GM21515 (cell line): ENCODE data around the gene SHISAL1.

Experiments used
- ATAC-seq: cut with Tn5 transposase; IDR thresholded peaks from one replicate; pipeline ENCODE4 v1.9.1; 2021; ENCODE audit not compliant: unreplicated experiment

Gene SHISAL1

DNA sequence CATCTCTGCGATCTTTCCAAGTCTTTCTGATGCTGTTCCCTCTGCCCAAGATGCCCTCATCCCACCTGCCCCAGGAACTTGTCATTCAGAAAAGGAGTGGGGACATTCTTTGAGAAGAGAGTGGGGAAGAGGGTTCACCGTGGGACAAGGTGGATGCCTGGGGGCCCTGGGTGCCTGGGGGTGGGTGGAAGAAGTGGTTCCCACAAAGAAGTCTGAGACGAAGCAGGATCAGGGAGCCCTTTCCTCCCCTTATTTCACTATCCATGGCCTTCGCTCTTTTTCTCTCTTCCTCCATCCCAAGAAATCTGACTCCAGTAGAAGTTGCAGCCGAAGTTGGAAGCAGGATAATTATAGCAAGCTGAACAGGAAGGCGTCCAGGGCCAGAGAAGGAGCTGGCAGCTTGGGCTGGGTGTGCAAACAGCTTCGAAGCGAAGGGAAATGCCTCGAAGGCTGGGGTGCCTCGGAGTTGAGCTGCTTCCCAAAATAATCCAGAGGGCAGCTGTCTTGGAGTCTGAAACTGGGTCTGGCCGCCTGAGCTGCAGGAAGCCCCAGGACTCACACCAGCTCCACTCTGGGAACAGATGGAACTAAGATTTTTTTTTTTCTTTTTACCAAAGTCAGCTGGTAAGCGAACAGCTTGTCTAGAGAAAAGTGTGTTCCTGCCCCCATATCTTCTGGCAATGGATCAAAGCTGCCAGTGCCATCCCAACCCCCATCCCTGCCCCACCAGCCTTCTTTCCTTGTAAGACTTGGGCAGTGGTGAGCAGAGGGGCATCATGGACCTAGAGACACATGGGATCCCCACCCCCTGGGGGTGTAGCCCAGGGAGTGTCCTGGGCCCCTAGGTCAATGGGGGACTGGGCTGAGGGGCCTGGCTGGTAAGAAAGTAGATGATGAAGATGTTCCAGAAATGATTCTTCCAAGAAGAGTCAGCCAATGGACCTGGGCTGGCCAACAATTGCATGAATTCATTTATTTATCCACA, 100.5 kb downstream of the SHISAL1 start:
- ATAC-seq = no peak

DNA sequence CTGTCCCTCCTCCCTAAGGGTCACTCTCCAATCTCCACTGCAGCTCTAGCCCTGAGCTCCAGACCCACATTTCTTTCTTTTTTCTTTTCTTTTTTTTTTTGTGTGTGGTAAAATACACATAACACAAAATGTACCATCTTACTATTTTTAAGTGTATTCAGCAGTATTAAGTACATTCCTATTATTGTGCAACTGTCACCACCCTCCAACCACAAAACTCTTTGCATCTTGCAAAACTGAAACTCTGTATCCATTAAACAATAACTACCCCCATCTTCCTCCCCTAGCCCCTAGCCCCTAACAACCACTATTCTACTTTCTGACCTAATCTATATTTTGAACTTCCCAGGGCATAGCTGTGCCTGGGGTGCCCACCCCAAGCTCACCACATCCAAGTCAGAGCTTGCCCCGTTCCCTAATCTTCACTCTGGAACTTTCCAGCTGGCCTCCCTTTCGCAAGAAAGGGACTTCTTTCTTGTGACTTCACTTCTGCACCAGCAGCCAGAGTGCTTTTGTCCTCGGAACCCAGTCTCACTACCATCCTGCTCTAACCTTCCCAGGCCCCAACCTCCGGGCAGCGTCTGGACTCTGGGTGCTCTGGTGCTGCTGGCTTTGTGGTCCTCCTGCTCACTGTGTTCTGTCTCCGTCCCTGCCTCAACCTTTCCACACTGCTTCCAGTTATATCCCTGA, 101.3 kb downstream of the SHISAL1 start:
- ATAC-seq = no peak

GRCh38 chr22:44210722-44211121, 102.0 kb downstream of the SHISAL1 start:
- no peak for ATAC-seq

DNA sequence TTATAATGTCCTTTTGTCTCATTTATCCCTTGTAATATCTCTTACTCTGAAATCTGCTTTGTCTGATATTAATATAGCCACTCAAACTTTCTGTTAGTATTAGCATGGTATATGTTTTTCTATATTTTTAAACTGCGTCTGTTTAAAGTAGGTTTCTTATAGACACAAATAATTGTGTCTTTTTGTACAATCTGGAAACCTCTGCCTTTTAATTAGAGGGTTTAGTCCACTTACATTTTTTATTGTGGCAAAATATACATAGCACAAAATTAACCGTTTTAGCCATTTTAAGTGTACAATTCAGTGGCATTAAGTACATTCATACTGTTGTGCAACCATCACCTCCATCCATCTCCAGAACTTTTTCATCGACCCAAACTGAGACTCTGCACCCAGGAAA, 103.4 kb downstream of the SHISAL1 start:
- no peak for ATAC-seq

DNA sequence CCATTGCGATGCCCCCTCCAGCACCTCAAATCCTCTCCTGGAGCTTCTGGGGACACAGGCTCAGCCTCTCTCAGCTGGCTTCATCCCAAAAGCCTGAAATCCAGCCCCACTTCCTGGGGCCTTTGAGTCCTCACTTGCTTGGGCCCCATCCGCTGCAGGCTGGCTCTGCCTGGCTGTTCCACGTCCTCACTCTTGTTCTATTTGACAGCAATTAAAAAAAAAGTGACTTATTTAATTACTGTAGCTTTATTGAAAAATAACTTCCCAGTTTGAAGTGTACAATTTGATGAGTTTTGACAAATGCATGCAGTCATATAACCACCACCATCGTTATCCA, 104.8 kb downstream of the SHISAL1 start:
- ATAC-seq = no peak

- ATAC-seq = no peak
Observed at GRCh38 chr22:44207173-44207980, 105.4 kb downstream of the SHISAL1 start.

GRCh38 chr22:44206696-44207095, 106.1 kb downstream of the SHISAL1 start:
- no peak for ATAC-seq

- no peak for ATAC-seq
Observed at GRCh38 chr22:44206330-44206645, 106.5 kb downstream of the SHISAL1 start.

DNA sequence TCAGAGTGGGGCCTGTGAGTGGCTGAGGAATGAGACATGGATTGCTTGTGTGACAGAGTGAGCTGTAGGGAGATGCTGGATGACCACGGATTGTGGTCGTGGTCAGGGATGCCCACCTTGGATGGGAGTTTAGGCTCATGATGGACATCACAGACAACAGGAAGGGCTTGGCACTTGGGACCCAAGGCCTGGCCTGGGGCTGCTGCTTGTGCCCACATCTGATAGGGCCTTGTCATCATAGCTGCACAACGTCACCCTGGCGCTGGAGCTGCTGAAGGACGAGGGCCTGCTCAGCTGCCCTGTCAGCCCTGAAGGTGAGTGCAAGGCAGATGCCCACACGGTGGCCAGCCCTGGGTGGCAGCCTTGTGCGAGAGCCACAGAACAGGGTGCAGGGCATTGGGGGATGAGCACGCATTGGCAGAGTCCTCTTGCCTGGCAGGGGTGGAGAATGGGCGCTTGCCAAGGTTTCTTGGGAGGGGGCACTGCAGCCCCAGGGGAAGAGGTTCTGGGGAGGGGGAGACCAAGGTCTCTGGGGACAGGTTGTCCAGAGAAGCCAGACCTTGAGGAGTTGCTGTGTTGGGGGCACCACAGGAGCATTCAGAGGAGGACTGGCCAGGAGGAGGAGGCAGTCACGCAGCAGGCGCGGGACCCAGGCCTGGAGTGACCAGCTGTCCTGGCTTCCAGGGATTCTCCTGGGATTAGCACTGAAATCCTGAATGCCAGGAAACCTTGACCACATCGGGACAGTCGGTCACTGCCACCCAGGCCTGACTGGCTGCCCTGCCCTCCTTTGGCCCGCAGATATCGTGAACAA, 107.0 kb downstream of the SHISAL1 start:
- no peak for ATAC-seq

GRCh38 chr22:44204739-44205515, 107.8 kb downstream of the SHISAL1 start:
- no peak for ATAC-seq

DNA sequence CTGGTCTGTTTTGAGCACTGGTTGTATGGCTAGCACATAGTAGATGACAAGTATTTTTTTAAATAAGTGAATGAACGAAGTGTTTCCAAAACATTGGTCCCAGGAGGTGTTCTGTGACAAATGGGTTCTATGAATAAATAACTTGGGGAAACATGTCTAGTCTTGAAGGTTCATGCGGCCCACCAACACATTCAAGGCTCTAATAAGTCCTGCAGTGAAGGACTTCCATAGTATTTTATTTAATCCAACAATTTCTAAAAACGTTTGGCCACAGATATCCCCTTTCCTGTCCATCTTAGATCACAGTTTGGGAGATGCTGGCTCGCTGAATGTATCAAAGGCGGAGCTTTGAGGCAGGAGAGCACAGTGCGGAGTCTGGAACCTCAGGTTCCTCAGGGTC, 109.5 kb downstream of the SHISAL1 start:
- ATAC-seq = no peak

DNA sequence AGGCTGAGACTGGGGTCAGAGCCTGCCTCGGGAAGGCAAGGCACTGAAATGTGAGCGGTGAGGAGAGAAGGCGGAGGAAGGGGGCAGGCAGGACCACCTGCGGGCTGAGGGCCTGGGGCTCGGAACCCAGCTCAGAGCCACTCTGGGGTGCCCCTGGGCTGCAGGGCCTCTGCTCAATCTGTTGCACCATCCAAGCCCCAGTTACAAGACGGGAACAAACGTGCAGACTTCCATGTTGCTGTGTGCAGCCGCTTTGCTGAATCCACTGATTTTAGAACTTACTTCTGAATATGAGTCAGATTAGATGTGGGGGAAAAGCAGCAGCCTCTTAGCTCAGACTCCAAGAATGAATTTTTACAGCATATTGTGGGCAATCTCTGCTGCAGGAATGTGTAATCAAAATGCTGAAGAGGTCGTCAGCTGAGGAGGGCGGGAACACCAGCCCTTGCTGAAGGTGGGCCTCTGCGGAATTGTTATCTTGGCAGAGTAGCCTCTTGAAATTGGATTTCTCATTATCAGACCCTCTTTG, 110.4 kb downstream of the SHISAL1 start:
- no peak for ATAC-seq

DNA sequence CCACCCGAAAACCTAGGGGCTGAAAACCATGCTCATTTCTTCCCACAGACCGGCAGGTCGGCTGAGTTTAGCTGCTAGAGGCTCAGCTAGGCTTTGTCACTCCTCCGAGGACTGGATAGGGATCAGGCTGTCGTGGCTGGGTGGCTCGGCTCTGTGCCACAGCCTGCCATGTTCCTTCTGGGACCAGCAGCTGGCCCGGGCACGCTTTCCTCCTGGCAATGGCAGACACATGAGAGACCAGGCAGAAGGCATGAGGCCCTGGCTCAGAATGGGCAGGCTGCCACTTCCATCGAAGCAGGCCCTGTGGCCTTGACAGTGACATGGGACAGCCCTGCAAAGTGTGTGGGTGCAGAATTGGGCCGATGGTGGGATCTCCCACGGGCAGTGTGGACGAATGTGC, 111.1 kb downstream of the SHISAL1 start:
- ATAC-seq = no peak

GRCh38 chr22:44200855-44201550, 111.7 kb downstream of the SHISAL1 start:
- no peak for ATAC-seq

DNA sequence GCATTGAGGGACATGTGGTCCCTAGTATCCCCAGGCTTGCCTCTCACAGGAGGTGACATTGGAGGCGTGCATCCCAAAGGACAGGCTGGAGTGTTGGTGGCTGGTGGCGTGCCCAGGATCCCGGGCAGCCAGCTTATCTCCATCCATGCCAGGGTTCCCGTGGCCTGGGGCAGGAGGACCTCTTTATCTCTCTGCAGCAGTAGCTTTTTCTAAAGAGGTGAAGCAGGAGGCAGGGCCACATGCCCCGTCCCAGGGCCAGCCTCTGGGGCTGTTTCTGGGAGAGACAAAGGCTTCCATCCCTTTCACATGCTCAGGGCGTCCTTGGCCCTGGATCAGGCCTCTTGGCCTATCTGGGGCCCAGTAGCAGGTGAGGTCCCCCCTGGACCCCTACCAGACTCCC, 112.3 kb downstream of the SHISAL1 start:
- ATAC-seq = no peak

DNA sequence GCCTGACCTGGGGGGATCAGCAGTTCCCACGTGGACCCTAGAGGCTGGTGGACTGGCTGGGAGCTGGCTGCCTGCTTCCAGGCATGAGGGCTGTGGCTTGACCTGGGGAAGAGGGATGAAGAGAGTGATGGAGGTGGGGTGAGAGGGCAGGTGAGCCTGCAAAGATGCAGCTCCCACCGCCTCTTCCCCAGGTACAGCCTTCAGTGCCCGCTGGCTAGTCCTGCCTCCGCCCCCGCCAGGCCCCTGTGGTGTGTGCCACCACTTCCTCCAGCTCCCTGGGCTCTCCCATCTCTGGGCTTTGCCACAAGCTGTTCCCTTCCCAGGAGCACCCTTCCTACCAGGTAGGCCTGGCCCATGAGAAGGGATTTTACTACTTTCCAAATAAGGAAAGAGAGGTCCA, 112.9 kb downstream of the SHISAL1 start:
- no peak for ATAC-seq

DNA sequence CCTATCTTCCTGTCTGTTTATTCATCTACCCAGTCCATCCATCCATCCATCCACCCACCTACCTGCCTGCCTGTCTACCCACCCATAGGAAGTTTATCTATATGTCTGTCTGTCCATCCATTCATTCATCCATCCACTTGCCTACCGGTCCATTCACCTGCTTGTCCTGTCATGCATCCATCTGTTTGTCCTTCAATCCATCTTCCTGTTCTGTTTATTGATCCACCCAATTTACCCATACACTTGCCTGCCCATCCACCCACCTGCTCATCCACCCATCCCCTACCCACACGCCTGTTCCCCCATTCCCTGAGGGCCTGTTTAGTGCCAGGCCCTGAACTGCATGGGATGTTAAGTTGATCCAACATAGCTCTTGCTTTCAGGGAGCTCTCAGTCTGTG, 113.6 kb downstream of the SHISAL1 start:
- ATAC-seq = no peak

GRCh38 chr22:44197271-44197670, 115.5 kb downstream of the SHISAL1 start:
- no peak for ATAC-seq

- ATAC-seq = no peak
Observed at GRCh38 chr22:44196731-44197131, 116.0 kb downstream of the SHISAL1 start.
